SU-DHL-6 (cell line): ENCODE measurements around the gene LDHAL6A.

Experiments
- CTCF ChIP-seq: fragments of 200-600 bp; sonication (generic); IDR thresholded peaks from one replicate; pipeline ENCODE4 v1.5.1; 2017; ENCODE audit warnings: antibody characterized with exemption, mild to moderate bottlenecking, low read length, moderate library complexity; ENCODE audit not compliant: insufficient read depth, poor library complexity, severe bottlenecking
- EZH2phosphoT487 ChIP-seq: fragments of 200-600 bp; sonication (generic), shearing (Covaris generic); conservative IDR thresholded peaks from 2 replicates; pipeline ENCODE4 v1.6.1; 2018; ENCODE audit warnings: mild to moderate bottlenecking, antibody characterized with exemption, low read length, moderate library complexity, mixed read lengths

GRCh38 chr11:18524248-18524647 is 68.6 kb downstream of the LDHAL6A start:
- TF ChIP-seq CTCF (no peak), EZH2phosphoT487 (no peak)
